ENCODE data around the gene IFNB1.

DNA sequence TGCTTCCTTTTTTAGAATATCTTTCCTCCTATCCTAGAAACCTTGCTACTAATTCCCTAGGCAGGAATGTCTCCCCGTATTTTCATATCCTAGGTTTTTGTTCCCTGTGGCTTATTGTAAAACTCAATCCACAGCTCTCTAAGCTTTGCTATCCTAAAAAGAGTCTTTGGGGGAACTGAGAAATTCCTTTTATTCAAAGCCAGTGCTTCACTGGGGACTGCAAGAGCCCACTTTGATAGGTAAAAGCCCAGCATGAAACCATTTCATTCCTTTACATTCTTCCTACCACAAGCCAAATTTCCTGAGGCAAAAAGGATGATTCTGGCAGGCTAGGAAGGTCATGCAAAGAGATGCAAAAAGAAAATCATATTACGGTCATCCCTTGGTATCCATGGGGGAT, 40.5 kb downstream of the IFNB1 start:
- TF ChIP-seq SP1 (IDR thresholded peaks at IDR 0.05): no peak
- TF ChIP-seq, protein P1, sequence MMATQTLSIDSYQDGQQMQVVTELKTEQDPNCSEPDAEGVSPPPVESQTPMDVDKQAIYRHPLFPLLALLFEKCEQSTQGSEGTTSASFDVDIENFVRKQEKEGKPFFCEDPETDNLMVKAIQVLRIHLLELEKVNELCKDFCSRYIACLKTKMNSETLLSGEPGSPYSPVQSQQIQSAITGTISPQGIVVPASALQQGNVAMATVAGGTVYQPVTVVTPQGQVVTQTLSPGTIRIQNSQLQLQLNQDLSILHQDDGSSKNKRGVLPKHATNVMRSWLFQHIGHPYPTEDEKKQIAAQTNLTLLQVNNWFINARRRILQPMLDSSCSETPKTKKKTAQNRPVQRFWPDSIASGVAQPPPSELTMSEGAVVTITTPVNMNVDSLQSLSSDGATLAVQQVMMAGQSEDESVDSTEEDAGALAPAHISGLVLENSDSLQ (IDR thresholded peaks at IDR 0.05): no peak

Measured in HEK293T (cell line).